ENCODE results near the gene RBMS1. TPM values are rescaled to one million over a fixed set of nuclear protein-coding genes. Genes with fewer than 3 reads are reported as not detected.
A peak's percentile ranks its signal among the peaks of the same experiment; 100 is the strongest.

RBMS1 gene
- total RNA-seq, 1 experiment from 2014 or later, result 65.4 TPM

GRCh38 chr2:160388464-160389263 is 104.9 kb downstream of the RBMS1 start:
- intact Hi-C loops (cut with micrococcal nuclease), result no loop called here
- Mint-ChIP-seq H3K4me3 (ENCODE audit: unreplicated experiment) (no peak overlapping the region), H3K36me3 (ENCODE audit: insufficient read depth, unreplicated experiment) (peaks cover 5% of the 10 kb centered on the region), H3K27ac (ENCODE audit: low read depth, unreplicated experiment) (peak overlapping the region; percentile 80), H3K27me3 (ENCODE audit: insufficient read depth, unreplicated experiment) (no peaks in the 10 kb centered on the region), H3K4me1 (ENCODE audit: insufficient read depth, unreplicated experiment) (peaks cover 48% of the 10 kb centered on the region), H3K9me3 (ENCODE audit: unreplicated experiment) (no peaks in the 10 kb centered on the region)
- no peak for TF ChIP-seq CTCF (IDR thresholded peaks at IDR 0.05; ENCODE audit: unreplicated experiment)
- TSS peak; percentile 59 for BruUV-seq (replicated peaks)
- ChIA-PET POLR2A (interaction anchor here (0.6 to 13.6 kb wide), 12 partner anchors 12 to 1642 kb away, joined by 3 to 120 read pairs (median 5); no protein-coding TSS in a partner anchor), CTCF (interaction anchor here (1.1 to 1.6 kb wide), 3 partner anchors 27 to 40 kb away, joined by 3 read pairs; no protein-coding TSS in a partner anchor)
- no peak for DNase-seq (ENCODE audit: unreplicated experiment)

- no peak for TF ChIP-seq CTCF (IDR thresholded peaks at IDR 0.05; ENCODE audit: unreplicated experiment)
- intact Hi-C loops (cut with micrococcal nuclease), result no loop called here
- H3K4me3 Mint-ChIP-seq (ENCODE audit: unreplicated experiment), result peak overlapping the region; percentile 43
- peak overlapping the region; percentile 80 for H3K27ac Mint-ChIP-seq (ENCODE audit: low read depth, unreplicated experiment)
- peaks cover 47% of the 10 kb centered on the region for H3K4me1 Mint-ChIP-seq (ENCODE audit: insufficient read depth, unreplicated experiment)
- H3K36me3 Mint-ChIP-seq (ENCODE audit: insufficient read depth, unreplicated experiment), result peaks cover 5% of the 10 kb centered on the region
- TSS peak; percentile 30 for BruUV-seq (replicated peaks)
- H3K27me3 Mint-ChIP-seq (ENCODE audit: insufficient read depth, unreplicated experiment), result no peaks in the 10 kb centered on the region
- POLR2A ChIA-PET, result interaction anchor here (0.6 to 13.6 kb wide), 12 partner anchors 10 to 1643 kb away, joined by 3 to 120 read pairs (median 4); no protein-coding TSS in a partner anchor
- peak; percentile 92 for DNase-seq (ENCODE audit: unreplicated experiment)
- CTCF ChIA-PET, result interaction anchor here (0.6 to 2.6 kb wide), 10 partner anchors 12 to 299 kb away, joined by 3 to 6 read pairs (median 3); no protein-coding TSS in a partner anchor
- no peaks in the 10 kb centered on the region for H3K9me3 Mint-ChIP-seq (ENCODE audit: unreplicated experiment)
These were observed 105.9 kb downstream of the RBMS1 start for GRCh38 chr2:160387558-160388262.

- CTCF ChIA-PET, result interaction anchor here (0.7 kb wide), 1 partner anchor 585 kb away, joined by 3 read pairs; no protein-coding TSS in a partner anchor
- DNase-seq (ENCODE audit: unreplicated experiment), result no peak
These were observed 108.8 kb downstream of the RBMS1 start for GRCh38 chr2:160384791-160385190.

More at GRCh38 chr2:160384791-160385190, 108.8 kb downstream of the RBMS1 start:
- Mint-ChIP-seq H3K9me3 (ENCODE audit: unreplicated experiment) (no peaks in the 10 kb centered on the region), H3K27ac (ENCODE audit: low read depth, unreplicated experiment) (no peak overlapping the region), H3K36me3 (ENCODE audit: insufficient read depth, unreplicated experiment) (peaks cover 5% of the 10 kb centered on the region), H3K27me3 (ENCODE audit: insufficient read depth, unreplicated experiment) (no peaks in the 10 kb centered on the region), H3K4me3 (ENCODE audit: unreplicated experiment) (no peak overlapping the region), H3K4me1 (ENCODE audit: insufficient read depth, unreplicated experiment) (peaks cover 49% of the 10 kb centered on the region)
- POLR2A ChIA-PET, result interaction anchor here (13.6 kb wide), 1 partner anchor 21 kb away, joined by 120 read pairs; no protein-coding TSS in a partner anchor
- intact Hi-C loops (cut with micrococcal nuclease), result no loop called here
- no peak for TF ChIP-seq CTCF (IDR thresholded peaks at IDR 0.05; ENCODE audit: unreplicated experiment)
- no TSS peak for BruUV-seq (replicated peaks)
